ENCODE measurements around the gene CEACAM4. TPM values are rescaled to one million over a fixed set of nuclear protein-coding genes. Genes with fewer than 3 reads are reported as not detected.

Gene CEACAM4
- total RNA-seq, 1 experiment from 2014 or later, result not detected

GRCh38 chr19:41666075-41666474 lies 39.2 kb upstream of the CEACAM4 start:
- Histone ChIP-seq H3K36me3 (ENCODE audit: control insufficient read depth, insufficient read depth, low read length) (no peaks in the 10 kb centered on the region), H3K27me3 (ENCODE audit: control insufficient read depth, insufficient read depth, low read length) (no peaks in the 10 kb centered on the region), H3K27ac (ENCODE audit: low read length) (no peak overlapping the region), H3K9me3 (ENCODE audit: control insufficient read depth, insufficient read depth, low read depth, low read length) (peaks cover 3% of the 10 kb centered on the region; the same call in 1 of the 2 replicates), H3K4me3 (ENCODE audit: low read depth in 2 of 2, low read length in 2 of 2) (no peak overlapping the region), H3K4me1 (ENCODE audit: control insufficient read depth, insufficient read depth, low read length) (no peaks in the 10 kb centered on the region)
- POLR2A ChIA-PET, result no interaction called here
- in situ Hi-C loops (cut with HindIII; ENCODE audit: low pct_unique_long_range_greater_than_20kb, low sequenced_read_pairs), result no loop called here
- no TSS peak for BruUV-seq (replicated peaks)
- TF ChIP-seq CTCF (IDR thresholded peaks at IDR 0.05) (no peak), POLR2AphosphoS5 (IDR thresholded peaks at IDR 0.05; ENCODE audit: low read depth, low read length) (no peak), SIN3A (IDR thresholded peaks at IDR 0.05; ENCODE audit: borderline replicate concordance, insufficient read depth, low read depth, low read length) (no peak), TCF7L2 (IDR thresholded peaks at IDR 0.05; ENCODE audit: low read depth, low read length) (no peak)
- TF ChIP-seq, protein P1, sequence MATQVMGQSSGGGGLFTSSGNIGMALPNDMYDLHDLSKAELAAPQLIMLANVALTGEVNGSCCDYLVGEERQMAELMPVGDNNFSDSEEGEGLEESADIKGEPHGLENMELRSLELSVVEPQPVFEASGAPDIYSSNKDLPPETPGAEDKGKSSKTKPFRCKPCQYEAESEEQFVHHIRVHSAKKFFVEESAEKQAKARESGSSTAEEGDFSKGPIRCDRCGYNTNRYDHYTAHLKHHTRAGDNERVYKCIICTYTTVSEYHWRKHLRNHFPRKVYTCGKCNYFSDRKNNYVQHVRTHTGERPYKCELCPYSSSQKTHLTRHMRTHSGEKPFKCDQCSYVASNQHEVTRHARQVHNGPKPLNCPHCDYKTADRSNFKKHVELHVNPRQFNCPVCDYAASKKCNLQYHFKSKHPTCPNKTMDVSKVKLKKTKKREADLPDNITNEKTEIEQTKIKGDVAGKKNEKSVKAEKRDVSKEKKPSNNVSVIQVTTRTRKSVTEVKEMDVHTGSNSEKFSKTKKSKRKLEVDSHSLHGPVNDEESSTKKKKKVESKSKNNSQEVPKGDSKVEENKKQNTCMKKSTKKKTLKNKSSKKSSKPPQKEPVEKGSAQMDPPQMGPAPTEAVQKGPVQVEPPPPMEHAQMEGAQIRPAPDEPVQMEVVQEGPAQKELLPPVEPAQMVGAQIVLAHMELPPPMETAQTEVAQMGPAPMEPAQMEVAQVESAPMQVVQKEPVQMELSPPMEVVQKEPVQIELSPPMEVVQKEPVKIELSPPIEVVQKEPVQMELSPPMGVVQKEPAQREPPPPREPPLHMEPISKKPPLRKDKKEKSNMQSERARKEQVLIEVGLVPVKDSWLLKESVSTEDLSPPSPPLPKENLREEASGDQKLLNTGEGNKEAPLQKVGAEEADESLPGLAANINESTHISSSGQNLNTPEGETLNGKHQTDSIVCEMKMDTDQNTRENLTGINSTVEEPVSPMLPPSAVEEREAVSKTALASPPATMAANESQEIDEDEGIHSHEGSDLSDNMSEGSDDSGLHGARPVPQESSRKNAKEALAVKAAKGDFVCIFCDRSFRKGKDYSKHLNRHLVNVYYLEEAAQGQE (IDR thresholded peaks at IDR 0.05; ENCODE audit: insufficient read depth in 1 of 2, low read depth in 2 of 2, low read length in 1 of 2), result no peak
- DNase-seq (ENCODE audit: low read depth, low spot score) (no peak), ATAC-seq (no peak)
- CTCF ChIA-PET, result no interaction called here
- intact Hi-C loops (cut with micrococcal nuclease; ENCODE audit: unreplicated experiment), result no loop called here

GRCh38 chr19:41657157-41657556 lies 30.3 kb upstream of the CEACAM4 start:
- no peak for ATAC-seq

More at GRCh38 chr19:41657157-41657556, 30.3 kb upstream of the CEACAM4 start:
- no peak overlapping the region for H3K27ac ChIP-seq (ENCODE audit: low read length)
- no peaks in the 10 kb centered on the region for H3K36me3 ChIP-seq (ENCODE audit: control insufficient read depth, insufficient read depth, low read length)
- ChIA-PET POLR2A (no interaction called here), CTCF (no interaction called here)
- H3K27me3 ChIP-seq (ENCODE audit: control insufficient read depth, insufficient read depth, low read length), result no peaks in the 10 kb centered on the region; the same call in 1 of the 2 replicates
- TF ChIP-seq, protein P1 (IDR thresholded peaks at IDR 0.05; ENCODE audit: insufficient read depth in 1 of 2, low read depth in 2 of 2, low read length in 1 of 2), result no peak
- TF ChIP-seq SIN3A (IDR thresholded peaks at IDR 0.05; ENCODE audit: borderline replicate concordance, insufficient read depth, low read depth, low read length) (no peak), TCF7L2 (IDR thresholded peaks at IDR 0.05; ENCODE audit: low read depth, low read length) (no peak), CTCF (IDR thresholded peaks at IDR 0.05) (no peak), POLR2AphosphoS5 (IDR thresholded peaks at IDR 0.05; ENCODE audit: low read depth, low read length) (no peak)
- BruUV-seq (replicated peaks), result no TSS peak
- no peaks in the 10 kb centered on the region for H3K9me3 ChIP-seq (ENCODE audit: control insufficient read depth, insufficient read depth, low read depth, low read length)
- H3K4me1 ChIP-seq (ENCODE audit: control insufficient read depth, insufficient read depth, low read length), result no peaks in the 10 kb centered on the region
- no peak overlapping the region for H3K4me3 ChIP-seq (ENCODE audit: low read depth in 2 of 2, low read length in 2 of 2)
- no peak for DNase-seq (ENCODE audit: low read depth, low spot score)
- in situ Hi-C loops (cut with HindIII; ENCODE audit: low pct_unique_long_range_greater_than_20kb, low sequenced_read_pairs), result no loop called here
- intact Hi-C loops (cut with micrococcal nuclease; ENCODE audit: unreplicated experiment), result no loop called here

Measured in Panc1 (cell line).